CMK (cell line): Measurements from ENCODE around the gene KDM4F.
"Not testable (repeated sequence)": the region's sequence is repeated elsewhere in the genome, so short reads cannot be mapped to it uniquely, and the experiment has no call there.

Experiments used
- DNase-seq: peaks from one replicate; pipeline ENCODE4 v3.0.0-alpha.2; 2010; ENCODE audit warnings: low read depth

KDM4F gene

GRCh38 chr11:95049122-95049521 is at the start of gene KDM4F:
TSS of gene KDM4F (plus strand) at chr11:95049422.
- DNase-seq, result not testable (repeated sequence)

- DNase-seq, result no peak
Measured at GRCh38 chr11:95003716-95004115, 45.5 kb upstream of the KDM4F start.

GRCh38 chr11:95005642-95006041 is 43.6 kb upstream of the KDM4F start:
- DNase-seq, result no peak

GRCh38 chr11:95011376-95011775 is 37.8 kb upstream of the KDM4F start:
- no peak for DNase-seq

- no peak for DNase-seq
Measured at GRCh38 chr11:95014184-95014821, 34.9 kb upstream of the KDM4F start.

GRCh38 chr11:95016139-95016538 is 33.1 kb upstream of the KDM4F start:
- DNase-seq, result no peak

- DNase-seq, result not testable (repeated sequence)
Measured at GRCh38 chr11:95021468-95021867, 27.8 kb upstream of the KDM4F start.

GRCh38 chr11:95024958-95025357 is 24.3 kb upstream of the KDM4F start, which contains the start of gene KDM4E:
TSS of gene KDM4E (plus strand) at chr11:95025258. CDS start at chr11:95025558, 300 bp downstream.
- no peak for DNase-seq

- DNase-seq, result not testable (repeated sequence)
Measured at GRCh38 chr11:95025594-95025993, 23.6 kb upstream of the KDM4F start.

- no peak for DNase-seq
Measured at GRCh38 chr11:95028357-95028756, 20.9 kb upstream of the KDM4F start.

- no peak for DNase-seq
Measured at GRCh38 chr11:95033051-95033450, 16.2 kb upstream of the KDM4F start.

GRCh38 chr11:95035316-95035715 is 13.9 kb upstream of the KDM4F start:
- no peak for DNase-seq

- DNase-seq, result not testable (repeated sequence)
Measured at GRCh38 chr11:95037356-95038035, 11.7 kb upstream of the KDM4F start.

- no peak for DNase-seq
Measured at GRCh38 chr11:95042239-95042638, 7.0 kb upstream of the KDM4F start.

- no peak for DNase-seq
Measured at GRCh38 chr11:95042906-95043305, 6.3 kb upstream of the KDM4F start.

GRCh38 chr11:95044010-95044409 is 5.2 kb upstream of the KDM4F start:
- no peak for DNase-seq

GRCh38 chr11:95045812-95046211 is 3.4 kb upstream of the KDM4F start:
- DNase-seq, result no peak

- no peak for DNase-seq
Measured at GRCh38 chr11:95050595-95051202, 1.5 kb downstream of the KDM4F start.

GRCh38 chr11:95054356-95054755 is 5.1 kb downstream of the KDM4F start:
- DNase-seq, result no peak

- no peak for DNase-seq
Measured at GRCh38 chr11:95055283-95055897, 6.2 kb downstream of the KDM4F start.

- no peak for DNase-seq
Measured at GRCh38 chr11:95057959-95058358, 8.7 kb downstream of the KDM4F start.

- DNase-seq, result no peak
Measured at GRCh38 chr11:95058621-95059020, 9.4 kb downstream of the KDM4F start.

GRCh38 chr11:95059046-95059445 is 9.8 kb downstream of the KDM4F start:
- no peak for DNase-seq
